Stomach (tissue), 9 donors: Measurements from ENCODE around the gene SCAMP4. TPM values are rescaled to one million over a fixed set of nuclear protein-coding genes. Genes with fewer than 3 reads are reported as not detected.

ENCODE experiments used
- DNase-seq, 2 donors: peaks; one replicate each; pipeline versions ENCODE4 v3.0.0 to v3.0.0-alpha.2; 2013 to 2019
- H3K27ac ChIP-seq, 5 donors: fragments of 200-600 bp in 4 of 5; sonication (generic) in 4 of 5; one replicate each; pipeline ENCODE4 v1.5.1; 2013 to 2019; ENCODE audit warnings: mild to moderate bottlenecking in 1 of 5, moderate library complexity in 1 of 5
- H3K27me3 ChIP-seq, 3 donors: fragments of 200-600 bp; sonication (generic); one replicate each; pipeline ENCODE4 v1.5.1; 2017 to 2019; ENCODE audit warnings: mixed run types in 1 of 3
- H3K36me3 ChIP-seq, 4 donors: fragments of 200-600 bp; sonication (generic); 1 replicate in 3 of 4; 2 replicates in 1 of 4; pipeline ENCODE4 v1.5.1; 2016 to 2019
- H3K4me1 ChIP-seq, 4 donors: fragments of 200-600 bp; sonication (generic); one replicate each; pipeline ENCODE4 v1.5.1; 2016 to 2019
- H3K4me3 ChIP-seq, 4 donors: fragments of 200-600 bp; sonication (generic) in 3 of 4; one replicate each; pipeline ENCODE4 v1.5.1; 2016 to 2019; ENCODE audit warnings: mild to moderate bottlenecking in 1 of 4
- H3K9me3 ChIP-seq, 4 donors: fragments of 200-600 bp; sonication (generic); one replicate each; pipeline ENCODE4 v1.5.1; 2016 to 2019
- CTCF ChIP-seq, 7 experiments: fragments of 450-650 bp in 4 of 7; fragments of 200-600 bp in 3 of 7; sonication (generic) in 3 of 7; IDR thresholded peaks; one replicate each; pipeline ENCODE4 v1.5.1; 2016 to 2019; ENCODE audit warnings: antibody characterized with exemption in 7 of 7, control low read depth in 2 of 7, mild to moderate bottlenecking in 1 of 7
- EP300 ChIP-seq: sonication (generic); formaldehyde crosslinking; IDR thresholded peaks from one replicate; pipeline ENCODE4 v1.6.1; 2017; ENCODE audit warnings: antibody characterized with exemption
- POLR2A ChIP-seq, 4 donors: fragments of 450-650 bp; IDR thresholded peaks; one replicate each; pipeline ENCODE4 v1.6.1; 2016; ENCODE audit warnings: antibody characterized with exemption in 4 of 4, control low read depth in 2 of 4, mild to moderate bottlenecking in 1 of 4, moderate library complexity in 1 of 4
- POLR2AphosphoS5 ChIP-seq, 3 donors: sonication (generic); formaldehyde crosslinking; IDR thresholded peaks; one replicate each; pipeline ENCODE4 v1.6.1; 2016; ENCODE audit warnings: antibody characterized with exemption in 3 of 3
- WGBS, 5 donors: extraction: QIAGEN DNeasy Blood & Tissue Kit in 3 of 5; methylation state at CpG; one replicate each; pipeline versions ENCODE4 v1.1.5 to v1.1.7; 2013 to 2018; 5-methylcytosine and 5-hydroxymethylcytosine counted together
- intact Hi-C: fragments of 100-400 bp; cut with DNase I; formaldehyde crosslinking; loops from one replicate; pipeline ENCODE4 v1.15.1; 2023; ENCODE audit warnings: low total_unique reads
- polyA plus RNA-seq, 3 donors: library from polyadenylated mRNA; stranded (reverse); fragments of 200-250 nt; gene quantifications; one replicate each; pipeline ENCODE4 v1.2.3, GENCODE V29; 2013
- total RNA-seq, 5 donors: library from RNA; depleted of rRNA; stranded (reverse); fragments of >200 nt; gene quantifications; one replicate each; pipeline versions ENCODE4 v1.1.0 to v1.2.3, GENCODE V29; 2014 to 2016
- donor health status: healthy with polysubstance abuse.
- donor health status: Bipolar disorder and iron deficiency.
- donor health status: healthy.

Gene SCAMP4
- total and polyA plus RNA-seq, 8 donors = 7.8 to 77.6 (median 18.6) TPM

- no peak for TF ChIP-seq POLR2A (IDR thresholded peaks at IDR 0.05)
- peak in 5 of 7 experiments; percentile 44 to 94 (median 80) for TF ChIP-seq CTCF (IDR thresholded peaks at IDR 0.05)
- peak in 1 of 3 donors; percentile 33 for TF ChIP-seq POLR2AphosphoS5 (IDR thresholded peaks at IDR 0.05)
- no peak for TF ChIP-seq EP300
- Histone ChIP-seq H3K27me3 (peaks cover 0 to 8% (median 0%) of the 10 kb centered on the region in 3 donors), H3K27ac (peak overlapping the region; percentile 91 to 94 (median 93)), H3K9me3 (no peaks in the 10 kb centered on the region), H3K36me3 (no peaks in the 10 kb centered on the region), H3K4me3 (peak overlapping the region; percentile 66 to 89 (median 84)), H3K4me1 (peaks cover 29 to 52% (median 44%) of the 10 kb centered on the region in 4 donors)
- WGBS, 5 donors = 1 to 14% (median 6%) methylated on average over 26 to 52 of the region's 52 CpGs
- peak; percentile 73 to 90 for DNase-seq
- intact Hi-C loops = no loop called here
These were observed 40.6 kb upstream of the SCAMP4 start for GRCh38 chr19:1864480-1865171.

GRCh38 chr19:1865172-1866010, 39.8 kb upstream of the SCAMP4 start:
- TF ChIP-seq CTCF (IDR thresholded peaks at IDR 0.05) (no peak), POLR2A (IDR thresholded peaks at IDR 0.05) (no peak), EP300 (no peak), POLR2AphosphoS5 (IDR thresholded peaks at IDR 0.05) (no peak)
- Histone ChIP-seq H3K4me1 (peaks cover 21 to 50% (median 43%) of the 10 kb centered on the region in 4 donors), H3K4me3 (peak overlapping the region in 3 of 4 donors; percentile 66 to 89 (median 80)), H3K9me3 (no peaks in the 10 kb centered on the region), H3K27ac (peak overlapping the region; percentile 91 to 94 (median 93)), H3K27me3 (peaks cover 0 to under 1% (median 0%) of the 10 kb centered on the region in 3 donors), H3K36me3 (peaks cover 0 to 3% (median 0%) of the 10 kb centered on the region in 4 donors)
- WGBS, 5 donors = 86 to 91% (median 87%) methylated on average over 14 to 17 of the region's 17 CpGs
- no peak for DNase-seq
- intact Hi-C loops = no loop called here

GRCh38 chr19:1866693-1867348, 38.4 kb upstream of the SCAMP4 start:
- intact Hi-C loops = no loop called here
- peaks cover 0 to 18% (median 7%) of the 10 kb centered on the region in 4 donors for H3K36me3 ChIP-seq
- TF ChIP-seq CTCF (IDR thresholded peaks at IDR 0.05) (no peak), POLR2AphosphoS5 (IDR thresholded peaks at IDR 0.05) (no peak), POLR2A (IDR thresholded peaks at IDR 0.05) (no peak), EP300 (no peak)
- H3K4me3 ChIP-seq = no peak overlapping the region
- 83 to 94% (median 87%) methylated on average over 6 to 8 of the region's 8 CpGs for WGBS, 5 donors
- no peaks in the 10 kb centered on the region for H3K27me3 ChIP-seq
- peaks cover 18 to 50% (median 43%) of the 10 kb centered on the region in 4 donors for H3K4me1 ChIP-seq
- no peak overlapping the region for H3K27ac ChIP-seq
- DNase-seq = no peak
- no peaks in the 10 kb centered on the region for H3K9me3 ChIP-seq

- Histone ChIP-seq H3K27me3 (no peaks in the 10 kb centered on the region), H3K9me3 (no peaks in the 10 kb centered on the region), H3K27ac (no peak overlapping the region), H3K36me3 (peaks cover 0 to 23% (median 10%) of the 10 kb centered on the region in 4 donors), H3K4me1 (peaks cover 18 to 50% (median 43%) of the 10 kb centered on the region in 4 donors), H3K4me3 (no peak overlapping the region)
- DNase-seq = no peak
- WGBS, 5 donors = 89 to 92% (median 90%) methylated on average over 9 of the region's 9 CpGs
- intact Hi-C loops = no loop called here
- TF ChIP-seq CTCF (IDR thresholded peaks at IDR 0.05) (no peak), POLR2A (IDR thresholded peaks at IDR 0.05) (no peak), EP300 (no peak), POLR2AphosphoS5 (IDR thresholded peaks at IDR 0.05) (no peak)
These were observed 37.9 kb upstream of the SCAMP4 start for GRCh38 chr19:1867349-1867724.
